Tibial nerve (tissue), 4 donors: ENCODE measurements around the gene KCNJ1. TPM values are rescaled to one million over a fixed set of nuclear protein-coding genes. Genes with fewer than 3 reads are reported as not detected.

Source experiments
- DNase-seq, 2 donors: peaks; one replicate each; pipeline ENCODE4 v3.0.0-alpha.2; 2019; ENCODE audit warnings: low spot score in 2 of 2
- H3K27ac ChIP-seq, 4 donors: fragments of 200-600 bp; sonication (generic) in 3 of 4; one replicate each; pipeline ENCODE4 v1.5.1; 2017 to 2019; ENCODE audit warnings: mild to moderate bottlenecking in 1 of 4
- H3K27me3 ChIP-seq, 2 donors: fragments of 200-600 bp; sonication (generic) in 1 of 2; one replicate each; pipeline versions ENCODE4 v1.5.1 to v1.6.0; 2017 to 2019
- H3K36me3 ChIP-seq, 3 donors: fragments of 200-600 bp; sonication (generic); one replicate each; pipeline ENCODE4 v1.5.1; 2018 to 2019
- H3K4me1 ChIP-seq, 4 donors: fragments of 200-600 bp; sonication (generic) in 3 of 4; one replicate each; pipeline ENCODE4 v1.5.1; 2017 to 2019
- H3K4me3 ChIP-seq, 4 donors: fragments of 200-600 bp; sonication (generic) in 3 of 4; one replicate each; pipeline ENCODE4 v1.5.1; 2017 to 2019; ENCODE audit warnings: mild to moderate bottlenecking in 1 of 4, moderate library complexity in 1 of 4
- H3K9me3 ChIP-seq, 4 donors: fragments of 200-600 bp; sonication (generic) in 3 of 4; one replicate each; pipeline ENCODE4 v1.5.1; 2017 to 2019
- EP300 ChIP-seq, 2 donors: sonication (generic); formaldehyde crosslinking; IDR thresholded peaks; one replicate each; pipeline ENCODE4 v1.6.1; 2017; ENCODE audit warnings: antibody characterized with exemption in 2 of 2, mild to moderate bottlenecking in 1 of 2
- POLR2A ChIP-seq, 2 donors: fragments of 450-650 bp; IDR thresholded peaks; one replicate each; pipeline ENCODE4 v1.6.1; 2017; ENCODE audit warnings: antibody characterized with exemption in 2 of 2, mild to moderate bottlenecking in 2 of 2, moderate library complexity in 2 of 2
- WGBS, 2 donors: methylation state at CpG; one replicate each; pipeline ENCODE4 v1.1.5; 2018; 5-methylcytosine and 5-hydroxymethylcytosine counted together
- total RNA-seq, 4 donors: library from RNA; depleted of rRNA; stranded (reverse); fragments of >200 nt; gene quantifications; one replicate each; pipeline ENCODE4 v1.1.0, GENCODE V29; 2016
- TF ChIP-seq, protein P1 (sequence below), 5 experiments: fragments of 200-600 bp in 3 of 5; fragments of 450-650 bp in 2 of 5; sonication (generic) in 3 of 5; IDR thresholded peaks; one replicate each; pipeline ENCODE4 v1.5.1; 2016 to 2019; ENCODE audit warnings: antibody characterized with exemption in 5 of 5, mild to moderate bottlenecking in 3 of 5, moderate library complexity in 2 of 5

KCNJ1 gene
- total RNA-seq, 4 donors from 2014 or later: not detected

DNA sequence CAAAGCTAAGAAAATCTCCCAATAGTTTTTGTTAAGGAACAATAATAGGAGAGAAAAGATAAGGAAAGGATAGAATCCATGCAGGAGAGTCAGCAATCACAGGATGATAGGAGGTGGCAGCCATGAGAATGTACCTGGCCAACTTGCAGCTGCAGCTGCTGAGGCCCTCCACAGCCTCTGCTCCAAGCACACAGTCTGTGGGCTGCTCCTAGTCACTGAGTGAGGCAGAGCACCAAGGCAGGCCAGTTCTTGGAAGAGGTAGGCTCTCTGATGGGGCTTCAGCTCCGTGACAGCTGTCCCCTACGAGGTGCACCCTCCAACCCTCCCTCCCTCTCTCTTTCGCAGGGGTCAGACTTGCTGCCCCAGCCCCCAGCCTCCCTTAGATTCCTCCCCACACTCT, 5.5 kb upstream of the KCNJ1 start:
- no peak overlapping the region for H3K4me3 ChIP-seq

GRCh38 chr11:128872094-128872493, 5.0 kb upstream of the KCNJ1 start:
- 70 to 75% methylated on average over 6 of the region's 6 CpGs for WGBS, 2 donors
- Histone ChIP-seq H3K27ac (no peak overlapping the region), H3K36me3 (no peaks in the 10 kb centered on the region), H3K9me3 (no peaks in the 10 kb centered on the region), H3K4me3 (no peak overlapping the region), H3K27me3 (no peaks in the 10 kb centered on the region), H3K4me1 (no peaks in the 10 kb centered on the region)
- TF ChIP-seq POLR2A (IDR thresholded peaks at IDR 0.05) (no peak), EP300 (IDR thresholded peaks at IDR 0.05) (no peak)
- TF ChIP-seq, protein P1, sequence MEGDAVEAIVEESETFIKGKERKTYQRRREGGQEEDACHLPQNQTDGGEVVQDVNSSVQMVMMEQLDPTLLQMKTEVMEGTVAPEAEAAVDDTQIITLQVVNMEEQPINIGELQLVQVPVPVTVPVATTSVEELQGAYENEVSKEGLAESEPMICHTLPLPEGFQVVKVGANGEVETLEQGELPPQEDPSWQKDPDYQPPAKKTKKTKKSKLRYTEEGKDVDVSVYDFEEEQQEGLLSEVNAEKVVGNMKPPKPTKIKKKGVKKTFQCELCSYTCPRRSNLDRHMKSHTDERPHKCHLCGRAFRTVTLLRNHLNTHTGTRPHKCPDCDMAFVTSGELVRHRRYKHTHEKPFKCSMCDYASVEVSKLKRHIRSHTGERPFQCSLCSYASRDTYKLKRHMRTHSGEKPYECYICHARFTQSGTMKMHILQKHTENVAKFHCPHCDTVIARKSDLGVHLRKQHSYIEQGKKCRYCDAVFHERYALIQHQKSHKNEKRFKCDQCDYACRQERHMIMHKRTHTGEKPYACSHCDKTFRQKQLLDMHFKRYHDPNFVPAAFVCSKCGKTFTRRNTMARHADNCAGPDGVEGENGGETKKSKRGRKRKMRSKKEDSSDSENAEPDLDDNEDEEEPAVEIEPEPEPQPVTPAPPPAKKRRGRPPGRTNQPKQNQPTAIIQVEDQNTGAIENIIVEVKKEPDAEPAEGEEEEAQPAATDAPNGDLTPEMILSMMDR (IDR thresholded peaks at IDR 0.05): no peak
- DNase-seq: no peak

More for the DNA sequence above, 5.5 kb upstream of the KCNJ1 start:
- H3K4me1 ChIP-seq: no peaks in the 10 kb centered on the region
- no peak overlapping the region for H3K27ac ChIP-seq
- DNase-seq: no peak
- no peaks in the 10 kb centered on the region for H3K27me3 ChIP-seq
- 66 to 72% methylated on average over 3 of the region's 3 CpGs for WGBS, 2 donors
- no peaks in the 10 kb centered on the region for H3K36me3 ChIP-seq
- TF ChIP-seq, protein P1 (IDR thresholded peaks at IDR 0.05): no peak
- TF ChIP-seq EP300 (IDR thresholded peaks at IDR 0.05) (no peak), POLR2A (IDR thresholded peaks at IDR 0.05) (no peak)
- H3K9me3 ChIP-seq: no peaks in the 10 kb centered on the region

DNA sequence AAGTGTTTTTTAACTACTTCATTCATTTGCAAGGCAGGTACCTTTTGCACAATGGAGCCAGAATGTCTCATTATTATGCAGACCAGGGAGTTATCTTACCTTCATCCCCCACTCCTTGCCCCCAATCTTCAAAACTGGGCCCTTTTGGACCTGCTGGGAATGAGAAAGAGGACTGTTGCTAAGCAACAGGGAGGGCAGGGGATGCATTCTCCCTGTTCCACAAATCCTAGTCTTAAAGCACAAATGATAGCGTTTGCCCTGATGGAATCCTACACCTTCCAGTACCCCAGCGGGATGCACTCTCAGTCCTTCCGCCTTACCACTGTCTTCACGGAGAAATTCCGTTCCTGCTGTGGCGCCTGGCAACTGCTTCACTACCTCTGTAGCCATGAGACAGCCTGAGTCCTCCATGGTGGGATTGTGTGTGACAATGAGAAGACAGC, 4.1 kb upstream of the KCNJ1 start:
- no peaks in the 10 kb centered on the region for H3K9me3 ChIP-seq
- no peaks in the 10 kb centered on the region for H3K27me3 ChIP-seq
- TF ChIP-seq EP300 (IDR thresholded peaks at IDR 0.05): no peak
- TF ChIP-seq POLR2A (IDR thresholded peaks at IDR 0.05): no peak
- TF ChIP-seq, protein P1 (IDR thresholded peaks at IDR 0.05): no peak
- no peak overlapping the region for H3K4me3 ChIP-seq
- no peaks in the 10 kb centered on the region for H3K4me1 ChIP-seq
- WGBS, 2 donors: 38 to 69% methylated on average over 6 of the region's 6 CpGs
- H3K36me3 ChIP-seq: no peaks in the 10 kb centered on the region
- no peak for DNase-seq
- no peak overlapping the region for H3K27ac ChIP-seq

DNA sequence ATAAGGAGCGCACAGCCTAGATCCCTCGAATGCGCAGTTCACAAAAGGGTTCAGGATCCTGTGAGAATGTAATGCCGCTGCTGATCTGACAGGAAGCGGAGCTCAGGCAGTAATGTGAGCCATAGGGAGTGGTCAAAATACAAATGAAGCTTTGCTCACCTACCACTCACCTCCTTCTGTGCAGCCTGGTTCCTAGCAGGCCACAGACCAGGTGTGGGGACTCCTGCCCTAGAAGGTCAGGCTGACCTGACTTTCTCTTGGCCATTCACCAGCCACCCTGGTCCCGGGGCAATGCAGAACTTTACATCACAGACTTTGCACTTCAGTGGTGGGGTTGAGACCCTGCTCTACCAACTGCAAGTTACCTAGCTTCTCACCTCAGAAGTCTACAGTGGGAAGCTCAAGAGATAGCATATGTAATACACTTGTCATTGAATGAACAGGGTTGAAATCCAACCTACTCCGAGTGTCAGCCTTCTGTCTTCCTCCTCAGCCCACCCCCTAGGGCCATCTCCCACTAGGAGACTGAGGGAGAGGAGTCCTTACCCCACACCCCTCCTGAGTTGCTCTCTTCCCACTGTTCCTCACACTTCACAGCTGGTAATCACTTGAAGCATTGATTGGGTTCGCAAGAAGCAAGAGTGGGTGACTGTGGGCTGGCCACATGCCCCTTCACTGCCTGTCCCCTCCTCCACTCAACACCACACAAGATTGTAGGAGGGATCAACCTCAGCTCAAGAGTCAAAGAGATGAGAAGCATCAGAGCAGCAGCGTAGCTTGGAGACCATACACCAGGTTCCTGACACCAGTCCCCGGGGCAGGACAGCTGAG, 2.0 kb upstream of the KCNJ1 start:
- WGBS, 2 donors: 96 to 97% methylated on average over 10 of the region's 10 CpGs
- Histone ChIP-seq H3K36me3 (no peaks in the 10 kb centered on the region), H3K4me1 (no peaks in the 10 kb centered on the region), H3K4me3 (no peak overlapping the region), H3K27ac (no peak overlapping the region), H3K27me3 (no peaks in the 10 kb centered on the region), H3K9me3 (no peaks in the 10 kb centered on the region)
- no peak for TF ChIP-seq EP300 (IDR thresholded peaks at IDR 0.05)
- TF ChIP-seq POLR2A (IDR thresholded peaks at IDR 0.05): no peak
- TF ChIP-seq, protein P1 (IDR thresholded peaks at IDR 0.05): no peak
- no peak for DNase-seq

DNA sequence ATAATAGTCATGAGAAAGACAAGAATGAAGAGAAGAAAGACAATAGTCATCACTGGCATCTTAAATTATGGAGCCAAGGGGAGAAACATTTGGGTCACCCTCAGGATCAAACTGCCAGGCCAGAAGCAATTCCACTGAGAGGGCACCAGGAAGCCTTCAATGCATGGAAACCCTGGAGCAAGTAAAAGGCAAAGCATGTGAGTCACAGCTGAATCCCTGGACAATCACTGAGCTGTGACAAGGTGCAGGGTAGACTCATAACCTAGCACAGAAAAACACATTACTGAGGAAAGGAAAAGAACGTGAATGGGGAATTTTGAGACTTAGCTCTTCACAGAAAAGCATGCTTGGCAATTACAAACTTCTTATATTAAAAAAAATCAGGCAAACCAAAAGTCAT, 1.6 kb downstream of the KCNJ1 start:
- DNase-seq: no peak
- TF ChIP-seq, protein P1 (IDR thresholded peaks at IDR 0.05): no peak
- 85 to 90% methylated on average over 1 of the region's 1 CpG for WGBS, 2 donors
- no peak overlapping the region for H3K27ac ChIP-seq
- H3K27me3 ChIP-seq: no peaks in the 10 kb centered on the region
- H3K4me1 ChIP-seq: peaks cover 0 to 5% (median 0%) of the 10 kb centered on the region in 4 donors
- H3K4me3 ChIP-seq: no peak overlapping the region
- no peaks in the 10 kb centered on the region for H3K36me3 ChIP-seq
- no peaks in the 10 kb centered on the region for H3K9me3 ChIP-seq
